Measurements from ENCODE around the gene IL20.

Gene IL20

GRCh38 chr1:206868264-206868663 lies 2.8 kb downstream of the IL20 start:
- Histone ChIP-seq H3K27me3 (ENCODE audit: control insufficient read depth in 5 of 5, insufficient read depth in 4 of 5, low read length in 5 of 5) (no peaks in the 10 kb centered on the region), H3K27ac (ENCODE audit: low read depth, low read length) (no peak overlapping the region), H3K9me3 (ENCODE audit: control insufficient read depth in 5 of 5, low read length in 5 of 5) (peaks cover 0 to 4% (median 0%) of the 10 kb centered on the region in 5 donors), H3K4me1 (ENCODE audit: control insufficient read depth in 5 of 5, insufficient read depth in 5 of 5, low read length in 5 of 5) (peaks cover 0 to 8% (median 4%) of the 10 kb centered on the region in 5 donors), H3K4me3 (ENCODE audit: low read depth in 1 of 5, low read length in 5 of 5) (no peak overlapping the region), H3K9ac (ENCODE audit: low read length in 5 of 5) (no peak overlapping the region), H3K36me3 (ENCODE audit: control insufficient read depth in 5 of 5, insufficient read depth in 5 of 5, low read length in 5 of 5) (no peaks in the 10 kb centered on the region)

GRCh38 chr1:206872139-206872538 lies 6.7 kb downstream of the IL20 start:
- H3K4me3 ChIP-seq (ENCODE audit: low read depth in 1 of 5, low read length in 5 of 5): no peak overlapping the region
- no peak overlapping the region for H3K9ac ChIP-seq (ENCODE audit: low read length in 5 of 5)
- peaks cover 0 to 10% (median 4%) of the 10 kb centered on the region in 5 donors for H3K9me3 ChIP-seq (ENCODE audit: control insufficient read depth in 5 of 5, low read length in 5 of 5)
- H3K4me1 ChIP-seq (ENCODE audit: control insufficient read depth in 5 of 5, insufficient read depth in 5 of 5, low read length in 5 of 5): no peaks in the 10 kb centered on the region
- H3K27me3 ChIP-seq (ENCODE audit: control insufficient read depth in 5 of 5, insufficient read depth in 4 of 5, low read length in 5 of 5): no peaks in the 10 kb centered on the region
- no peaks in the 10 kb centered on the region for H3K36me3 ChIP-seq (ENCODE audit: control insufficient read depth in 5 of 5, insufficient read depth in 5 of 5, low read length in 5 of 5)
- H3K27ac ChIP-seq (ENCODE audit: low read depth, low read length): no peak overlapping the region

GRCh38 chr1:206873603-206874188 lies 8.3 kb downstream of the IL20 start:
- Histone ChIP-seq H3K36me3 (ENCODE audit: control insufficient read depth in 5 of 5, insufficient read depth in 5 of 5, low read length in 5 of 5) (no peaks in the 10 kb centered on the region), H3K9me3 (ENCODE audit: control insufficient read depth in 5 of 5, low read length in 5 of 5) (peaks cover 3 to 25% (median 9%) of the 10 kb centered on the region in 5 donors), H3K4me3 (ENCODE audit: low read depth in 1 of 5, low read length in 5 of 5) (no peak overlapping the region), H3K4me1 (ENCODE audit: control insufficient read depth in 5 of 5, insufficient read depth in 5 of 5, low read length in 5 of 5) (no peaks in the 10 kb centered on the region), H3K27me3 (ENCODE audit: control insufficient read depth in 5 of 5, insufficient read depth in 4 of 5, low read length in 5 of 5) (no peaks in the 10 kb centered on the region), H3K27ac (ENCODE audit: low read depth, low read length) (no peak overlapping the region), H3K9ac (ENCODE audit: low read length in 5 of 5) (no peak overlapping the region)

GRCh38 chr1:206875752-206876377 lies 10.4 kb downstream of the IL20 start:
- Histone ChIP-seq H3K4me1 (ENCODE audit: control insufficient read depth in 5 of 5, insufficient read depth in 5 of 5, low read length in 5 of 5) (no peaks in the 10 kb centered on the region), H3K27ac (ENCODE audit: low read depth, low read length) (no peak overlapping the region), H3K9ac (ENCODE audit: low read length in 5 of 5) (no peak overlapping the region), H3K4me3 (ENCODE audit: low read depth in 1 of 5, low read length in 5 of 5) (no peak overlapping the region), H3K9me3 (ENCODE audit: control insufficient read depth in 5 of 5, low read length in 5 of 5) (peaks cover 3 to 25% (median 9%) of the 10 kb centered on the region in 5 donors), H3K27me3 (ENCODE audit: control insufficient read depth in 5 of 5, insufficient read depth in 4 of 5, low read length in 5 of 5) (no peaks in the 10 kb centered on the region), H3K36me3 (ENCODE audit: control insufficient read depth in 5 of 5, insufficient read depth in 5 of 5, low read length in 5 of 5) (no peaks in the 10 kb centered on the region)

- Histone ChIP-seq H3K4me3 (ENCODE audit: low read depth in 1 of 5, low read length in 5 of 5) (no peak overlapping the region), H3K9me3 (ENCODE audit: control insufficient read depth in 5 of 5, low read length in 5 of 5) (peaks cover 3 to 21% (median 9%) of the 10 kb centered on the region in 5 donors), H3K4me1 (ENCODE audit: control insufficient read depth in 5 of 5, insufficient read depth in 5 of 5, low read length in 5 of 5) (no peaks in the 10 kb centered on the region), H3K9ac (ENCODE audit: low read length in 5 of 5) (no peak overlapping the region), H3K36me3 (ENCODE audit: control insufficient read depth in 5 of 5, insufficient read depth in 5 of 5, low read length in 5 of 5) (no peaks in the 10 kb centered on the region), H3K27me3 (ENCODE audit: control insufficient read depth in 5 of 5, insufficient read depth in 4 of 5, low read length in 5 of 5) (no peaks in the 10 kb centered on the region), H3K27ac (ENCODE audit: low read depth, low read length) (no peak overlapping the region)
Measured at GRCh38 chr1:206878456-206878855, 13.0 kb downstream of the IL20 start.

- no peak overlapping the region for H3K27ac ChIP-seq (ENCODE audit: low read depth, low read length)
- H3K36me3 ChIP-seq (ENCODE audit: control insufficient read depth in 5 of 5, insufficient read depth in 5 of 5, low read length in 5 of 5): no peaks in the 10 kb centered on the region
- H3K4me1 ChIP-seq (ENCODE audit: control insufficient read depth in 5 of 5, insufficient read depth in 5 of 5, low read length in 5 of 5): peaks cover 0 to 9% (median 8%) of the 10 kb centered on the region in 5 donors
- no peak overlapping the region for H3K9ac ChIP-seq (ENCODE audit: low read length in 5 of 5)
- H3K27me3 ChIP-seq (ENCODE audit: control insufficient read depth in 5 of 5, insufficient read depth in 4 of 5, low read length in 5 of 5): no peaks in the 10 kb centered on the region
- H3K9me3 ChIP-seq (ENCODE audit: control insufficient read depth in 5 of 5, low read length in 5 of 5): peaks cover 3 to 21% (median 9%) of the 10 kb centered on the region in 5 donors
- H3K4me3 ChIP-seq (ENCODE audit: low read depth in 1 of 5, low read length in 5 of 5): no peak overlapping the region
Measured at GRCh38 chr1:206880314-206880713, 14.9 kb downstream of the IL20 start.

GRCh38 chr1:206882555-206882954 lies 17.1 kb downstream of the IL20 start:
- Histone ChIP-seq H3K9me3 (ENCODE audit: control insufficient read depth in 5 of 5, low read length in 5 of 5) (peaks cover 3 to 12% (median 7%) of the 10 kb centered on the region in 5 donors), H3K9ac (ENCODE audit: low read length in 5 of 5) (no peak overlapping the region), H3K4me3 (ENCODE audit: low read depth in 1 of 5, low read length in 5 of 5) (no peak overlapping the region), H3K4me1 (ENCODE audit: control insufficient read depth in 5 of 5, insufficient read depth in 5 of 5, low read length in 5 of 5) (peaks cover 0 to 9% (median 8%) of the 10 kb centered on the region in 5 donors), H3K27me3 (ENCODE audit: control insufficient read depth in 5 of 5, insufficient read depth in 4 of 5, low read length in 5 of 5) (no peaks in the 10 kb centered on the region), H3K27ac (ENCODE audit: low read depth, low read length) (no peak overlapping the region), H3K36me3 (ENCODE audit: control insufficient read depth in 5 of 5, insufficient read depth in 5 of 5, low read length in 5 of 5) (no peaks in the 10 kb centered on the region)

- no peaks in the 10 kb centered on the region for H3K36me3 ChIP-seq (ENCODE audit: control insufficient read depth in 5 of 5, insufficient read depth in 5 of 5, low read length in 5 of 5)
- H3K4me3 ChIP-seq (ENCODE audit: low read depth in 1 of 5, low read length in 5 of 5): no peak overlapping the region
- peaks cover 0 to 9% (median 8%) of the 10 kb centered on the region in 5 donors for H3K4me1 ChIP-seq (ENCODE audit: control insufficient read depth in 5 of 5, insufficient read depth in 5 of 5, low read length in 5 of 5)
- H3K27me3 ChIP-seq (ENCODE audit: control insufficient read depth in 5 of 5, insufficient read depth in 4 of 5, low read length in 5 of 5): no peaks in the 10 kb centered on the region
- no peak overlapping the region for H3K27ac ChIP-seq (ENCODE audit: low read depth, low read length)
- no peak overlapping the region for H3K9ac ChIP-seq (ENCODE audit: low read length in 5 of 5)
- H3K9me3 ChIP-seq (ENCODE audit: control insufficient read depth in 5 of 5, low read length in 5 of 5): peaks cover 3 to 6% (median 6%) of the 10 kb centered on the region in 5 donors
Measured at GRCh38 chr1:206883160-206883559, 17.7 kb downstream of the IL20 start.

GRCh38 chr1:206883876-206884275 lies 18.5 kb downstream of the IL20 start:
- no peaks in the 10 kb centered on the region for H3K36me3 ChIP-seq (ENCODE audit: control insufficient read depth in 5 of 5, insufficient read depth in 5 of 5, low read length in 5 of 5)
- H3K27ac ChIP-seq (ENCODE audit: low read depth, low read length): no peak overlapping the region
- H3K9ac ChIP-seq (ENCODE audit: low read length in 5 of 5): no peak overlapping the region
- H3K4me3 ChIP-seq (ENCODE audit: low read depth in 1 of 5, low read length in 5 of 5): no peak overlapping the region
- peaks cover 0 to 9% (median 8%) of the 10 kb centered on the region in 5 donors for H3K4me1 ChIP-seq (ENCODE audit: control insufficient read depth in 5 of 5, insufficient read depth in 5 of 5, low read length in 5 of 5)
- H3K9me3 ChIP-seq (ENCODE audit: control insufficient read depth in 5 of 5, low read length in 5 of 5): no peaks in the 10 kb centered on the region
- no peaks in the 10 kb centered on the region for H3K27me3 ChIP-seq (ENCODE audit: control insufficient read depth in 5 of 5, insufficient read depth in 4 of 5, low read length in 5 of 5)

GRCh38 chr1:206885341-206886060 lies 20.1 kb downstream of the IL20 start:
- Histone ChIP-seq H3K9me3 (ENCODE audit: control insufficient read depth in 5 of 5, low read length in 5 of 5) (no peaks in the 10 kb centered on the region), H3K4me1 (ENCODE audit: control insufficient read depth in 5 of 5, insufficient read depth in 5 of 5, low read length in 5 of 5) (peaks cover 3 to 23% (median 16%) of the 10 kb centered on the region in 5 donors), H3K4me3 (ENCODE audit: low read depth in 1 of 5, low read length in 5 of 5) (no peak overlapping the region), H3K27ac (ENCODE audit: low read depth, low read length) (no peak overlapping the region), H3K9ac (ENCODE audit: low read length in 5 of 5) (no peak overlapping the region), H3K36me3 (ENCODE audit: control insufficient read depth in 5 of 5, insufficient read depth in 5 of 5, low read length in 5 of 5) (no peaks in the 10 kb centered on the region), H3K27me3 (ENCODE audit: control insufficient read depth in 5 of 5, insufficient read depth in 4 of 5, low read length in 5 of 5) (no peaks in the 10 kb centered on the region)

Data from subcutaneous abdominal adipose tissue (tissue), 5 donors.